HepG2 (cell line): ENCODE data around the gene AGRP. TPM values are rescaled to one million over a fixed set of nuclear protein-coding genes. Genes with fewer than 3 reads are reported as not detected.
A peak's percentile ranks its signal among the peaks of the same experiment; 100 is the strongest.

ENCODE experiments used
- FOXA3 ChIP-seq: IDR thresholded peaks from 2 replicates; pipeline ENCODE4 v1.6.1; 2016; ENCODE audit warnings: missing genetic modification reagents, missing compliant biosample characterization
- FOXK2 ChIP-seq: fragments of 450-650 bp; IDR thresholded peaks from 2 replicates; pipeline ENCODE4 v1.6.1; 2016
- FOXP1 ChIP-seq, 2 experiments: fragments of 450-650 bp in 1 of 2; IDR thresholded peaks; 2 replicates each; pipeline ENCODE4 v1.6.1; 2017 to 2018; ENCODE audit warnings: antibody characterized with exemption in 1 of 2
- FOXP4 ChIP-seq: sonication (generic); formaldehyde crosslinking; IDR thresholded peaks from 2 replicates; pipeline ENCODE4 v1.4.0; 2020; ENCODE audit warnings: missing genetic modification reagents
- MAZ ChIP-seq, 2 experiments: sonication (generic) in 1 of 2; formaldehyde crosslinking in 1 of 2; IDR thresholded peaks; 2 replicates each; pipeline versions ENCODE4 v1.5.0 to v1.6.1; 2012 to 2020; ENCODE audit warnings: low read depth in 2 of 2, mild to moderate bottlenecking in 2 of 2, borderline replicate concordance in 1 of 2, improper control_type of control experiment in 1 of 2, low read length in 1 of 2, missing genetic modification reagents in 1 of 2, moderate library complexity in 1 of 2
- PAXIP1 ChIP-seq: sonication (generic); formaldehyde crosslinking; conservative IDR thresholded peaks from 2 replicates; pipeline ENCODE4 v1.4.0; 2020; ENCODE audit warnings: mild to moderate bottlenecking, missing genetic modification reagents, moderate library complexity
- PLSCR1 ChIP-seq: sonication (generic); formaldehyde crosslinking; IDR thresholded peaks from 2 replicates; pipeline ENCODE4 v1.5.0; 2020; ENCODE audit warnings: missing genetic modification reagents, mild to moderate bottlenecking, borderline replicate concordance
- SOX6 ChIP-seq, 2 experiments: fragments of 450-650 bp in 1 of 2; sonication (generic) in 1 of 2; formaldehyde crosslinking in 1 of 2; IDR thresholded peaks; 2 replicates each; pipeline versions ENCODE4 v1.4.0 to v1.6.1; 2017 to 2020; ENCODE audit warnings: antibody characterized with exemption in 1 of 2, mild to moderate bottlenecking in 1 of 2, missing genetic modification reagents in 1 of 2
- TBX2 ChIP-seq: sonication (generic); formaldehyde crosslinking; IDR thresholded peaks from 2 replicates; pipeline ENCODE4 v1.5.0; 2020; ENCODE audit warnings: missing genetic modification reagents, mild to moderate bottlenecking, borderline replicate concordance
- ZC3H4 ChIP-seq: sonication (generic); formaldehyde crosslinking; IDR thresholded peaks from 2 replicates; pipeline ENCODE4 v1.4.0; 2020; ENCODE audit warnings: missing genetic modification reagents, borderline replicate concordance
- ZNF232 ChIP-seq: sonication (generic); formaldehyde crosslinking; IDR thresholded peaks from 2 replicates; pipeline ENCODE4 v1.4.0; 2020; ENCODE audit warnings: missing genetic modification reagents, borderline replicate concordance
- ZNF33B ChIP-seq: sonication (generic); formaldehyde crosslinking; IDR thresholded peaks from 2 replicates; pipeline ENCODE4 v1.5.1; 2020; ENCODE audit warnings: mild to moderate bottlenecking, missing genetic modification reagents
- ZNF460 ChIP-seq: sonication (generic); formaldehyde crosslinking; IDR thresholded peaks from 2 replicates; pipeline ENCODE4 v1.5.1; 2020; ENCODE audit warnings: missing genetic modification reagents, mild to moderate bottlenecking, borderline replicate concordance
- ZNF609 ChIP-seq: sonication (generic); formaldehyde crosslinking; IDR thresholded peaks from 2 replicates; pipeline ENCODE4 v1.4.0; 2020; ENCODE audit warnings: mild to moderate bottlenecking, missing genetic modification reagents, borderline replicate concordance
- ZNF775 ChIP-seq: sonication (generic); formaldehyde crosslinking; IDR thresholded peaks from 2 replicates; pipeline ENCODE4 v1.4.0; 2020; ENCODE audit warnings: missing genetic modification reagents, mild to moderate bottlenecking, moderate library complexity, borderline replicate concordance
- ZNF781 ChIP-seq: sonication (generic); formaldehyde crosslinking; IDR thresholded peaks from 2 replicates; pipeline ENCODE4 v1.5.1; 2020; ENCODE audit warnings: borderline replicate concordance, mild to moderate bottlenecking, missing genetic modification reagents; ENCODE audit errors: not compliant biosample characterization
- polyA plus RNA-seq, 8 experiments: library from polyadenylated mRNA; depleted of rRNA in 3 of 8; stranded (reverse) in 7 of 8; unstranded in 1 of 8; fragments of >200 nt; fragmentation: Illumina TruSeq in 4 of 8; extraction: Trizol in 4 of 8; gene quantifications; 2 replicates each; pipeline versions ENCODE4 v1.2.1 to v1.2.3, GENCODE V29; 2011 to 2016; ENCODE audit warnings: low read depth in 4 of 8, missing spikeins in 1 of 8, mixed read lengths in 1 of 8; ENCODE audit not compliant: insufficient read depth in 1 of 8
- total RNA-seq, 5 experiments: library from RNA; depleted of rRNA; stranded (reverse); fragments of >200 nt; fragmentation: Illumina TruSeq; extraction: Trizol; gene quantifications; 2 replicates each; pipeline ENCODE4 v1.2.3, GENCODE V29; 2016; ENCODE audit warnings: low read depth in 1 of 5

Gene AGRP
- total and polyA plus RNA-seq, 2 of the 13 experiments (the other 11 are each of a cell fraction or from before 2014, with no cell fraction given): not detected

- TF ChIP-seq ZNF609 (CRISPR knock-in tag) (peak; percentile 52; the same call in 1 of the 2 replicates), ZNF460 (CRISPR knock-in tag) (peak; percentile 91), PAXIP1 (CRISPR knock-in tag) (peak; percentile 46; the same call in 1 of the 2 replicates), MAZ (IDR thresholded peaks at IDR 0.05; ENCODE audit: borderline replicate concordance, low read depth, low read length) (no peak), MAZ (CRISPR knock-in tag; IDR thresholded peaks at IDR 0.05; ENCODE audit: low read depth) (0 out of 2 replicates have a peak, but pooled peaks have one; percentile 18), ZNF232 (CRISPR knock-in tag) (no peak), ZNF781 (CRISPR knock-in tag) (no peak), ZNF775 (CRISPR knock-in tag) (no peak), FOXA3 (CRISPR knock-in tag) (peak; percentile 72), FOXP1 (IDR thresholded peaks at IDR 0.05) (0 out of 2 replicates have a peak, but pooled peaks have one; percentile 43), FOXP1 (CRISPR knock-in tag; IDR thresholded peaks at IDR 0.05) (peak; percentile 70; the same call in 1 of the 2 replicates), FOXK2 (no peak), SOX6 (IDR thresholded peaks at IDR 0.05) (no peak), SOX6 (CRISPR knock-in tag; IDR thresholded peaks at IDR 0.05) (peak; percentile 67), ZNF33B (no peak), PLSCR1 (CRISPR knock-in tag) (no peak), TBX2 (CRISPR knock-in tag) (peak; percentile 97), ZC3H4 (CRISPR knock-in tag) (no peak), FOXP4 (CRISPR knock-in tag) (peak; percentile 37)
Observed at GRCh38 chr16:67477960-67478554, 5.3 kb downstream of the AGRP start (continued).
